Ovary (tissue), 9 donors: ENCODE results near the gene CEP112. TPM values are rescaled to one million over a fixed set of nuclear protein-coding genes. Genes with fewer than 3 reads are reported as not detected.

Experiments used
- DNase-seq, 5 donors: peaks; one replicate each; pipeline ENCODE4 v3.0.0-alpha.2; 2019 to 2020
- H3K27ac ChIP-seq, 2 donors: fragments of 200-600 bp; one replicate each; pipeline versions ENCODE4 v1.5.1 to v1.8.0; 2019 to 2022
- H3K27me3 ChIP-seq: fragments of 200-600 bp; one replicate; pipeline ENCODE4 v1.8.0; 2022
- H3K36me3 ChIP-seq: fragments of 200-600 bp; sonication (generic); one replicate; pipeline ENCODE4 v1.5.1; 2019
- H3K4me1 ChIP-seq: one replicate; pipeline ENCODE4 v1.8.1; 2013; ENCODE audit warnings: mild to moderate bottlenecking, moderate library complexity; ENCODE audit not compliant: insufficient read depth
- H3K4me3 ChIP-seq: fragments of 200-600 bp; sonication (generic); one replicate; pipeline ENCODE4 v1.5.1; 2017
- H3K9me3 ChIP-seq, 2 donors: fragments of 200-600 bp in 1 of 2; sonication (generic) in 1 of 2; one replicate each; pipeline versions ENCODE4 v1.5.1 to v1.8.1; 2013 to 2019; ENCODE audit warnings: mild to moderate bottlenecking in 1 of 2, moderate library complexity in 1 of 2
- CTCF ChIP-seq, 3 donors: fragments of 450-650 bp in 2 of 3; fragments of 200-600 bp in 1 of 3; IDR thresholded peaks; one replicate each; pipeline versions ENCODE4 v1.5.1 to v1.8.0; 2016 to 2022; ENCODE audit warnings: antibody characterized with exemption in 3 of 3, mild to moderate bottlenecking in 1 of 3
- EP300 ChIP-seq: sonication (generic); formaldehyde crosslinking; IDR thresholded peaks from one replicate; pipeline ENCODE4 v1.6.1; 2017; ENCODE audit warnings: antibody characterized with exemption
- POLR2A ChIP-seq: fragments of 450-650 bp; IDR thresholded peaks from one replicate; pipeline ENCODE4 v1.6.1; 2017; ENCODE audit warnings: antibody characterized with exemption, mild to moderate bottlenecking, moderate library complexity
- WGBS, 3 donors: extraction: QIAGEN DNeasy Blood & Tissue Kit in 1 of 3; methylation state at CpG; one replicate each; pipeline versions ENCODE4 v1.1.5 to v1.1.7; 2013 to 2017; 5-methylcytosine and 5-hydroxymethylcytosine counted together
- intact Hi-C, 4 donors: fragments of 100-400 bp; cut with DNase I; formaldehyde crosslinking; loops; one replicate each; pipeline versions ENCODE4 v1.11.0 to v1.15.1; 2022 to 2023
- polyA plus RNA-seq, 2 donors: library from polyadenylated mRNA; stranded (reverse); fragments of 200-250 nt in 1 of 2; fragments of 350-450 nt in 1 of 2; fragmentation: Illumina TruSeq in 1 of 2; extraction: RNeasy Lipid Tissue Mini Kit (QIAGEN cat#74804) in 1 of 2; gene quantifications; one replicate each; pipeline ENCODE4 v1.2.3, GENCODE V29; 2013 to 2014
- total RNA-seq, 7 donors: library from RNA; depleted of rRNA in 2 of 7; stranded (reverse); fragments of >200 nt in 2 of 7; fragmentation: NEBNext Ultra II Directional in 3 of 7; extraction: Animal tissue kit (Norgen Biotek cat#: 25700) in 3 of 7; gene quantifications; one replicate each; pipeline versions ENCODE4 v1.1.0 to v1.2.4, GENCODE V29; 2016 to 2023
- donor health status: DM: no; HTN: no; CAD: no; lungs with moderate emphysema.
- donor health status: DM: no; HTN: no; CAD: no.
- donor health status: Bipolar disorder and iron deficiency.
- donor health status: DM: yes; HTN: yes; CAD: no.
- donor health status: DM: no; HTN: no; CAD: no.
- donor health status: DM: yes; HTN: yes; CAD: no.

Gene CEP112
- total and polyA plus RNA-seq, 9 donors = 9.3 to 25.5 (median 16.9) TPM

- H3K4me3 ChIP-seq = no peak overlapping the region
- no peak overlapping the region for H3K27ac ChIP-seq
- H3K36me3 ChIP-seq = no peaks in the 10 kb centered on the region
- H3K27me3 ChIP-seq = no peaks in the 10 kb centered on the region
- TF ChIP-seq CTCF (IDR thresholded peaks at IDR 0.05) (no peak), EP300 (no peak), POLR2A (no peak)
- 87% methylated on average over 1 of the region's 1 CpG for WGBS, 3 donors
- H3K9me3 ChIP-seq = no peaks in the 10 kb centered on the region
- peaks cover 4% of the 10 kb centered on the region for H3K4me1 ChIP-seq
- no peak for DNase-seq
- intact Hi-C loops = no loop called here
Observed at GRCh38 chr17:65601145-65601544, 590.8 kb downstream of the CEP112 start.

- TF ChIP-seq EP300 = no peak
- no peak for TF ChIP-seq POLR2A
- no peak for TF ChIP-seq CTCF (IDR thresholded peaks at IDR 0.05)
- intact Hi-C loops = no loop called here
- no peak overlapping the region for H3K27ac ChIP-seq
- H3K4me3 ChIP-seq = no peak overlapping the region
- H3K4me1 ChIP-seq = peaks cover 4% of the 10 kb centered on the region
- no peaks in the 10 kb centered on the region for H3K27me3 ChIP-seq
- 3 to 22% (median 8%) methylated on average over 1 of the region's 1 CpG for WGBS, 3 donors
- H3K36me3 ChIP-seq = no peaks in the 10 kb centered on the region
- no peak for DNase-seq
- no peaks in the 10 kb centered on the region for H3K9me3 ChIP-seq
Observed at GRCh38 chr17:65600518-65600917, 591.4 kb downstream of the CEP112 start.

GRCh38 chr17:65599650-65600049, 592.3 kb downstream of the CEP112 start:
- Histone ChIP-seq H3K4me1 (peaks cover 4% of the 10 kb centered on the region), H3K4me3 (no peak overlapping the region), H3K27ac (no peak overlapping the region), H3K36me3 (no peaks in the 10 kb centered on the region), H3K9me3 (no peaks in the 10 kb centered on the region), H3K27me3 (no peaks in the 10 kb centered on the region)
- no peak for TF ChIP-seq CTCF (IDR thresholded peaks at IDR 0.05)
- no peak for TF ChIP-seq EP300
- no peak for TF ChIP-seq POLR2A
- WGBS, 3 donors = 84 to 87% (median 84%) methylated on average over 5 of the region's 5 CpGs
- no peak for DNase-seq
- intact Hi-C loops = no loop called here

- WGBS, 3 donors = 82 to 100% (median 94%) methylated on average over 1 of the region's 1 CpG
- no peak for DNase-seq
- no peaks in the 10 kb centered on the region for H3K36me3 ChIP-seq
- H3K4me3 ChIP-seq = no peak overlapping the region
- H3K4me1 ChIP-seq = peaks cover 4% of the 10 kb centered on the region
- no peak overlapping the region for H3K27ac ChIP-seq
- TF ChIP-seq CTCF (IDR thresholded peaks at IDR 0.05) = no peak
- no peak for TF ChIP-seq EP300
- TF ChIP-seq POLR2A = no peak
- no peaks in the 10 kb centered on the region for H3K27me3 ChIP-seq
- H3K9me3 ChIP-seq = no peaks in the 10 kb centered on the region
- intact Hi-C loops = no loop called here
Observed at GRCh38 chr17:65598746-65599145, 593.2 kb downstream of the CEP112 start.
